T-helper 17 cell (primary cell): ENCODE measurements around the gene MFAP5. TPM values are rescaled to one million over a fixed set of nuclear protein-coding genes. Genes with fewer than 3 reads are reported as not detected.
A peak's percentile ranks its signal among the peaks of the same experiment; 100 is the strongest.
"Not testable (repeated sequence)": the region's sequence is repeated elsewhere in the genome, so short reads cannot be mapped to it uniquely, and the experiment has no call there.

ENCODE experiments used
- ATAC-seq: fragments of 150-1000 bp; cut with Tn5 transposase; 2 replicates; pipeline ENCODE4 v1.10.0; 2021; ENCODE audit warnings: mild to moderate bottlenecking, moderate library complexity
- DNase-seq, 3 donors: peaks; one replicate each; pipeline versions ENCODE4 v3.0.0 to v3.0.0-alpha.2; 2020 to 2021
- H3K9me3 ChIP-seq: one replicate; pipeline ENCODE4 v1.7.0; 2013; ENCODE audit warnings: low read length, mild to moderate bottlenecking; ENCODE audit not compliant: control insufficient read depth, poor library complexity, severe bottlenecking
- H3K27ac Mint-ChIP-seq: one replicate; pipeline ENCODE4 v1.8.0; 2022; ENCODE audit warnings: mild to moderate bottlenecking, moderate library complexity, mixed read lengths
- H3K27me3 Mint-ChIP-seq: one replicate; pipeline ENCODE4 v1.8.0; 2022; ENCODE audit warnings: mixed read lengths
- H3K36me3 Mint-ChIP-seq: one replicate; pipeline ENCODE4 v1.8.0; 2022; ENCODE audit warnings: low read depth, mixed read lengths
- H3K4me1 Mint-ChIP-seq: one replicate; pipeline ENCODE4 v1.8.0; 2022; ENCODE audit warnings: mild to moderate bottlenecking, mixed read lengths
- H3K4me3 Mint-ChIP-seq: one replicate; pipeline ENCODE4 v1.8.0; 2022; ENCODE audit warnings: mild to moderate bottlenecking, moderate library complexity, mixed read lengths
- total RNA-seq, 4 donors: library from RNA in 2 of 4; stranded (reverse) in 2 of 4; gene quantifications; one replicate each; pipeline ENCODE4 v1.2.3 and lab custom pipeline; 2022 to 2026

The MFAP5 gene
- total RNA-seq, 2 donors from 2014 or later: not detected

DNA sequence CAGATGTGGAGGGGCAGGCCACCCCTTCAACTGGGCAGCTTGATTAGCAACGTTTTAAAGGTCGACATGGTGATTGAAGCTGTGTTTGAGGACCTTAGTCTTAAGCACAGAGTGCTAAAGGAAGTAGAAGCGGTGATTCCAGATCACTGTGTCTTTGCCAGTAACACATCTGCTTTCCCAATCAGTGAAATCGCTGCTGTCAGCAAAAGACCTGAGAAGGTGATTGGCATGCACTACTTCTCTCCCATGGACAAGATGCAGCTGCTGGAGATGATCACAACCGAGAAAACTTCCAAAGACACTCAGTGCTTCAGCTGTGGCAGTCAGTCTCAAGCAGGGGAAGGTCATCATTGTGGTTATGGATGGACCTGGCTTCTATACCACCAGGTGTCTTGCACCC lies 26.0 kb downstream of the MFAP5 start:
- H3K9me3 ChIP-seq: no peaks in the 10 kb centered on the region
- Mint-ChIP-seq H3K36me3 (no peaks in the 10 kb centered on the region), H3K4me1 (no peaks in the 10 kb centered on the region), H3K27ac (no peak overlapping the region), H3K27me3 (no peaks in the 10 kb centered on the region), H3K4me3 (no peak overlapping the region)
- ATAC-seq: no peak
- DNase-seq: no peak

DNA sequence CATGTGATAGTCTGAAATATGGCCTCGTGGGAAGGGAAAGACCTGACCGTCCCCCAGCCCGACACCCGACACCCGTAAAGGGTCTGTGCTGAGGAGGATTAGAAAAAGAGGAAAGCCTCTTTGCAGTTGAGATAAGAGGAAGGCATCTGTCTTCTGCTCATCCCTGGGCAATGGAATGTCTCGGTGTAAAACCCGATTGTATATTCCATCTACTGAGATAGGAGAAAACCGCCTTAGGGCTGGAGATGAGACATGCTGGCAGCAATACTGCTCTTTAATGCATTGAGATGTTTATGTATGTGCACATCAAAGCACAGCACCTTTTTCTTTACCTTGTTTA lies 26.6 kb downstream of the MFAP5 start:
- not testable (repeated sequence) for DNase-seq, H3K9me3 ChIP-seq, H3K27me3 Mint-ChIP-seq, H3K4me1 Mint-ChIP-seq, H3K36me3 Mint-ChIP-seq, H3K4me3 Mint-ChIP-seq, H3K27ac Mint-ChIP-seq, ATAC-seq

DNA sequence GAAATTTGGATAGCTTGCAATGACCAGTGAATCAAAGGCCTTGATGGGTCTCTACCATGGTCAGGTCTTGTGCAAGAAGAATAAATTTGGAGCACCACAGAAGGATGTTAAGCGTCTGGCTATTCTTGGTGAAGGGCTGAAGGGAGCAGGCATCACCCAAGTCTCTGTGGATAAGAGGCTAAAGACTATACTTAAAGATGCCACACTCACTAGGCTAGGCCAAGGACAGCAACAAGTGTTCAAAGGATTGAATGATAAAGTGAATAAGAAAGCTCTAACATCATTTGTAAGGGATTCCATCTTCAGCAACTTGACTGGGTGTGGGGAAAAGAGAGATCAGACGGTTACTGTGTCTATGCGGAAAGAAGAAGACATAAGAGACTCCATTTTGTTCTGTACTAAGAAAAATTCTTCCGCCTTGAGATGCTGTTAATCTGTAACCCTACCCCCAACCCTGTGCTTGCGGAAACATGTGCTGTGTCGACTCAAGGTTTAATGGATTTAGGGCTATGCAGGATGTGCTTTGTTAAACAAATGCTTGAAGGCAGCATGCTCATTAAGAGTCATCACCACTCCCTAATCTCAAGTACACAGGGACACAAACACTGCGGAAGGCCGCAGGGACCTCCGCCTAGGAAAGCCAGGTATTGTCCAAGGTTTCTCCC lies 27.2 kb downstream of the MFAP5 start:
- H3K27ac Mint-ChIP-seq, H3K9me3 ChIP-seq, DNase-seq, H3K36me3 Mint-ChIP-seq, ATAC-seq, H3K4me1 Mint-ChIP-seq, H3K27me3 Mint-ChIP-seq, H3K4me3 Mint-ChIP-seq: not testable (repeated sequence)

DNA sequence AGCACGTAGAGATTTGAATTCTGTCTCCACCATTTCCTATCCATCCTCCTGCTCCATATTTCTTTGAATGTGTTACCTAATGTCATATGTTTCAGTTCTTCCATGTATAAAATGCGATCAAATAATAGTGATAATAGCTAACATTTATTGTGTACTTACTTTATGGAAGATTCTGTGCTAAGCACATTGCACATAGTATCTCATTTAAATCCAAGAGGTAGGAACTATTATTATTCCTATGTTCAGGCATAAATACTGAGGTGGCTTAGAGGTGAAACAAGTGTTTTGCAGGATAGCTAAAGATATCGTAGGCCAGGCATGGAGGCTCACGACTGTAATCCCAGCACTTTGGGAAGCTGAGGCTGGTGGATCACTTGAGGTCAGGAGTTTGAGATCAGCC lies 32.5 kb downstream of the MFAP5 start:
- Mint-ChIP-seq H3K27ac (no peak overlapping the region), H3K4me3 (no peak overlapping the region), H3K4me1 (peaks cover 3% of the 10 kb centered on the region), H3K27me3 (peaks cover 4% of the 10 kb centered on the region), H3K36me3 (no peaks in the 10 kb centered on the region)
- DNase-seq (no peak), ATAC-seq (no peak)
- no peaks in the 10 kb centered on the region for H3K9me3 ChIP-seq

DNA sequence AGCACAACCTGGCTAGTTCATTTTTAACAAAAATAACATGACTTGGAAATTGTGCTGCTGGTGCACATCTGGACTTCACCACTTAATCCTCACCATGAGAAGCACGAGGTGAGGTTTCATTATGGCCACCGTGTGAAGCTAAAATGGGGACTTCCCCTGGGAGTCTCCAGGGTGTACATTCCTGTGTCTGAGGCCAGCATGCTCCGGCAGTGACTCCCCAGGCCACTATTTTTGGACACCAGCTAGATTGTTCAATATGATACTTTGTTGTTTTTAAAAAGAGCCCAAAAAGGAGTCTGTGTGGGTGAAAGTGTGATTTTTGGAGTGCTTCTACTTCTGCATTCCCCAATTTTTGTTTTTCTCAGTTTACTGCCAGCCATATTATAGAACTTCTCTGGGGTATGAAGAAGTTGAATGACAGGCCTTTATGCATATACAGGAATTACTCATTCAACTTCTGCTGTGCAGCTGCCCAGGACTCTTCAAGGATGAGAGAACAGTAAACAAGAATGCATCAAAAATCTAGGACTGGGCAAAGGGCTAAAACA lies 33.1 kb downstream of the MFAP5 start:
- Mint-ChIP-seq H3K4me3 (no peak overlapping the region), H3K27me3 (peaks cover 4% of the 10 kb centered on the region), H3K4me1 (peaks cover 3% of the 10 kb centered on the region), H3K27ac (no peak overlapping the region), H3K36me3 (no peaks in the 10 kb centered on the region)
- DNase-seq (no peak), ATAC-seq (no peak)
- H3K9me3 ChIP-seq: no peaks in the 10 kb centered on the region

DNA sequence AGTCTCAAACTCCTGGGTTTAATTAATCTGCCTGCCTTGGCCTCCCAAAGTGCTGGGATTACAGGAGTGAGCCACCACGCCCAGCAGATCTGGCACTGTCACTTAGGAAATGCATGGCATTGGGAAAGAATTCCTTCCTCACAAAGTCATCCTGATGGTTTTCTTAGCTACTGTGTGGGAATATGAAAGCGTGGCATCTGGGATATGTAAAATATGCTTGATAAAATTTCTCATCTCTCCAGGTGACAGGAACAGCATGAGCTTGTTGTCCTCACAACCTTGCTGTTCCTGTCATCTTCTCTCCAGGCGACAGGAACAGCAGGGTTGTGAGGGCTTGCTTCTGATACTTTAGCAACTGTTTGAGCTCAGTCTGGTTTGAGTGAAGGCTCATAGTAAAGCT lies 33.9 kb downstream of the MFAP5 start:
- no peak overlapping the region for H3K27ac Mint-ChIP-seq
- no peak for ATAC-seq
- H3K27me3 Mint-ChIP-seq: peaks cover 4% of the 10 kb centered on the region

DNA sequence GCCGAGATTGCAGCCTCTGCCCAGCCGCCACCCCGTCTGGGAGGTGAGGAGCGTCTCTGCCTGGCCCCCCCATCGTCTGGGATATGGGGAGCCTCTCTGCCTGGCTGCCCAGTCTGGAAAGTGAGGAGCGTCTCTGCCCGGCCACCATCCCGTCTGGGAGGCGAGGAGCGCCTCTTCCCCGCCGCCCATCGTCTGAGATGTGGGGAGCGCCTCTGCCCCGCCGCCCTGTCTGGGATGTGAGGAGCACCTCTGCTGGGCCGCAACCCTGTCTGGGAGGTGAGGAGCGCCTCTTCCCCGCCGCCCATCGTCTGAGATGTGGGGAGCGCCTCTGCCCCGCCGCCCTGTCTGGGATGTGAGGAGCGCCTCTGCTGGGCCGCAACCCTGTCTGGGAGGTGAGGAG lies 37.9 kb downstream of the MFAP5 start:
- not testable (repeated sequence) for H3K9me3 ChIP-seq, H3K27ac Mint-ChIP-seq, H3K27me3 Mint-ChIP-seq, DNase-seq, H3K36me3 Mint-ChIP-seq, H3K4me1 Mint-ChIP-seq, H3K4me3 Mint-ChIP-seq, ATAC-seq

More for the DNA sequence above, 33.9 kb downstream of the MFAP5 start:
- no peaks in the 10 kb centered on the region for H3K9me3 ChIP-seq
- Mint-ChIP-seq H3K4me3 (no peak overlapping the region), H3K36me3 (no peaks in the 10 kb centered on the region), H3K4me1 (peaks cover 3% of the 10 kb centered on the region)
- DNase-seq: no peak

DNA sequence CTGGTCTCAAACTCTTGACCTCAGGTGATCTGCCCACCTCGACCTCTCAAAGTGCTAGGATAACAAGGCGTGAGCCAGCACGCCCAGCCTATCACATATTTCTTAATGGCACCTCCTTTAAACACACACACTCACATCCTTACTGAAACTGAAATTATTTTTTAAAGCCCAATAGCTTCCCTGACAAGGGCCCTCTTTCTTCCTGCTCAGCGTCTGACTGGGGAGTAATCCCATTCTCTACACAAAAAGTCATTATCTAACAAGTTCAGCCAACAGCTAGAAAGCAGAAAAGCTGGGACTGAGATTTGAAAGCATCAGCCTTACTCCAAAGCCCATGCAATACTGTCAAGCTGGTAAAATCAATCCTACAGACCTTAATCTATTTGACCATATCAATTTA lies 40.0 kb downstream of the MFAP5 start:
- Mint-ChIP-seq H3K4me1 (no peaks in the 10 kb centered on the region), H3K4me3 (no peak overlapping the region), H3K27me3 (no peaks in the 10 kb centered on the region), H3K36me3 (no peaks in the 10 kb centered on the region), H3K27ac (peak overlapping the region; percentile 17)
- DNase-seq: no peak
- no peak for ATAC-seq
- H3K9me3 ChIP-seq: no peaks in the 10 kb centered on the region

DNA sequence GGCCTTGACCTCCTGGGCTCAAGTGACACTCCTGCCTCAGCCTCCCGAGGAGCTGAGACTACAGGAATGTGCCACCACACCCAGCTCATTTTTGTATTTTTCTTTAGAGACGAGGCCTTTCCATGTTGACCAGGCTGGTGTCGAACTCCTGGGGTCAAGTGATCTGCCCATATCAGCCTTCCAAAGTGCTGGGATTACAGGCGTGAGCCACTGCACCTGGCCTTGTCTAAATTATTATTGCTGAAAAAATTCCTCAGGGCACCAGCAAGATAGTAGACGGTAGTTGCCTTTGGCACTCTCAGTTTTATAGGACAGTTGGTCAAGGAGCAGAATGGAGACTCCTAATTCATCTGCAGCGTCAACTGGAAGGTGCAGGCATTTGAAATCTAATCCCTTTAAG lies 47.4 kb downstream of the MFAP5 start:
- Mint-ChIP-seq H3K4me1 (peaks cover 2% of the 10 kb centered on the region), H3K36me3 (no peaks in the 10 kb centered on the region), H3K27ac (no peak overlapping the region), H3K27me3 (no peaks in the 10 kb centered on the region), H3K4me3 (no peak overlapping the region)
- no peaks in the 10 kb centered on the region for H3K9me3 ChIP-seq
- DNase-seq (no peak), ATAC-seq (no peak)

DNA sequence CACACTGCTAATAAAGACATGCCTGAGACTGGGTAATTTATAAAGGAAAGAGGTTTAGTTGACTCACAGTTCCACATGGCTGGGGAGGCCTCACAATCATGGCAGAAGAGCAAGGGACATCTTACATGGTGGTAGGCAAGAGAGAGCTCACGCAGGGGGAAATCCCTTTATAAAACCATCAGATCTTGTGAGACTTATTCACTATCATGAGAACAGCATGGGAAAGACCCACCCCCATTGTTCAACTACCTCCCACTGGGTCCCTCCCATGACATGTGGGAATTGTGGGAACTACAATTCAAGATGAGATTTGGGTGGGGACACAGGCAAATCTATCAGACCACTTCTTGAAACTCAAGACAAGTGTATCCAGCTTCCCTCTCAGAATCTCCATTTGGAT lies 48.7 kb downstream of the MFAP5 start:
- H3K27ac Mint-ChIP-seq, ATAC-seq, H3K9me3 ChIP-seq, H3K36me3 Mint-ChIP-seq, H3K4me3 Mint-ChIP-seq, H3K27me3 Mint-ChIP-seq, DNase-seq, H3K4me1 Mint-ChIP-seq: not testable (repeated sequence)

DNA sequence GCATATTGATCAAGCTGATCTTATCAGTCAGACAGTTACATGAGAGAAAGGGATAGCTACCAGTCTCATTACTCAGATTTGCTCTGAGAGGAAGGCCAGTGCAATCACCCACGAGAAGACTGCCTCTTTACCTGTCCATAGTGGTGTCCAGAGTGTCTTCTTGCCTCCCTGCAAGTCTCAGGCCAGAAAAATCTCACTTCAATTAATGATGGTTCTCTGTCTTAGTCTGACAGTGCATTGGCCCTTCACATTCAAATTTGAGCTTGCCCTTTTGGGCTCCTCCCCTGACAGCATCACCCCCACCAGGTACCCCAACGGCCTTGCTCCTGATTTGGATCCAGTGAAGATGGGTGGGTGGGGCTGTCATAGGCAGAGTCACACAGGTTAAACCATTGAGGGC lies 50.0 kb downstream of the MFAP5 start, which contains the start of gene AICDA:
TSS of gene AICDA (minus strand) at position 231 of the 400 bp plus-strand sequence. CDS start at position 139, 92 bp downstream.
- Mint-ChIP-seq H3K27ac (peak within 1 kb of the TSS; percentile 24), H3K36me3 (no peaks in the 10 kb centered on the region), H3K4me1 (peaks cover 12% of the 10 kb centered on the region), H3K4me3 (no peak within 1 kb of the TSS), H3K27me3 (peaks cover 5% of the 10 kb centered on the region)
- no peak for ATAC-seq
- no peaks in the 10 kb centered on the region for H3K9me3 ChIP-seq
- no peak for DNase-seq

DNA sequence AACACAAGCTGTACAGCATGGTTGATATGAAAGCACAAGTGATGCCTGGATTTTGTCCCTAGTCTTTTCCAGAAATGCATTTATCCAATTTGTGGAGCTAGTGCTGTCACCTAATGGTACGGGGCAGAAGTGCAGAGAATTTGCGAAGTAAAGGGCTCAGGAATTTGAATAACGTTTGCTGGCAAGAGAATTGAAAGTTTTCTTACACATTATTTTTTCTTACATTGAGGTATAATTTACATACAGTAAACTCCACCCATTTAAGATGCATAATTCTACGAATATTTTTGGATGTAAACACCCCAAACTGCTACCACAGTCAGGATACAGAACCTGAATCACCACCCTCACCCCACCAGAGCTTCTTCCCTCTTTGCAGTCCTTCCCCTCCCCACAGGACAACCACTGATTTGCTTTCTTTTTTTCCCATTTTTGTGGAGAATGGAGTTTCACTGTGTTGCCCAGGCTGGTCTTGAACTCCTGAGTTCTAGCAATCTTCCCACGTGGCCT lies 53.5 kb downstream of the MFAP5 start:
- peaks cover 4% of the 10 kb centered on the region for H3K36me3 Mint-ChIP-seq

DNA sequence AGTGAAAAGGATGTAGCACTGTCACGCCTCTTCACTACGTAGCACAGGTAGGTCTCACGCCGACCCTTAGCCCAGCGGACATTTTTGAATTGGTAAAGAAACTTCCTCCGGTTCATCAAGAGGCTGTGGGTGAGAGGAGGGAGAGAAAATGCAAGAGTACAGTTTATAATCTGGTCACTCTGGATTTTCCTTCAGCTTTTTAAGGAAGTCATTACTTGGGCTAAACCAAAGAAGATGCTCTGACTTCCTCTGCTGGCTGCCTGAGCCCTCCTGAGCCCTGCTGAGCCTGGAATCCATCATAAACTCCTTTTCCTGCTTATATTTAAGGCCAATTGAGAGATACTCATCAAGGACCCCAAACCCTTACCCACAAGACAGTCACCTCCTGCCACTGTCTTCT lies 55.7 kb downstream of the MFAP5 start:
- H3K9me3 ChIP-seq: no peaks in the 10 kb centered on the region
- DNase-seq (no peak), ATAC-seq (no peak)
- H3K4me3 Mint-ChIP-seq: no peak overlapping the region
- no peak overlapping the region for H3K27ac Mint-ChIP-seq
- H3K36me3 Mint-ChIP-seq: peaks cover 4% of the 10 kb centered on the region
- H3K27me3 Mint-ChIP-seq: peaks cover 42% of the 10 kb centered on the region
- peaks cover 19% of the 10 kb centered on the region for H3K4me1 Mint-ChIP-seq

More for the DNA sequence above, 53.5 kb downstream of the MFAP5 start:
- H3K9me3 ChIP-seq: no peaks in the 10 kb centered on the region
- H3K27me3 Mint-ChIP-seq: peaks cover 27% of the 10 kb centered on the region
- no peak for ATAC-seq
- no peak for DNase-seq
- H3K27ac Mint-ChIP-seq: peak overlapping the region; percentile 75
- peak overlapping the region; percentile 88 for H3K4me3 Mint-ChIP-seq
- H3K4me1 Mint-ChIP-seq: peaks cover 19% of the 10 kb centered on the region

DNA sequence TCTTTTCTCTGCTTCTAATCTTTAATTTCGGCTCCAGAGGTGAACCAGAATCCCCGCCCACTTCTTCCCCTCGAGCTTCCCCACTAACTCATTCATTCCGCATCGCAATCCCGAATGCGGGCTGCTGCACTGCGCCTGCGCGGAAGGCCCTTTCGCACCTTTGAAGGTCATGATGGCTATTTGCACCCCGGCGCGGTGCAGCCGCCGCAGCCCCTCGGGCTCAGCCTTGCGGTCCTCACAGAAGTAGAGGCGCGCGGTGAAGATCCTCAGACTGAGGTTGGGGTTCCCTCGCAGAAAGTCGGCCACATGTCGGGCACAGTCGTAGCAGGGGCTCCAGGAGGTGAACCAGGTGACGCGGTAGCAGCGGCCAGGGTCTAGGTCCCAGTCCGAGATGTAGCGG lies 57.6 kb downstream of the MFAP5 start:
- ATAC-seq (no peak), DNase-seq (no peak)
- H3K36me3 Mint-ChIP-seq: peaks cover 4% of the 10 kb centered on the region
- H3K27ac Mint-ChIP-seq: no peak overlapping the region
- peaks cover 19% of the 10 kb centered on the region for H3K4me1 Mint-ChIP-seq
- no peak overlapping the region for H3K4me3 Mint-ChIP-seq
- peaks cover 49% of the 10 kb centered on the region for H3K27me3 Mint-ChIP-seq
- H3K9me3 ChIP-seq: no peaks in the 10 kb centered on the region
